Measurements from ENCODE around the gene FGFRL1.

DNA sequence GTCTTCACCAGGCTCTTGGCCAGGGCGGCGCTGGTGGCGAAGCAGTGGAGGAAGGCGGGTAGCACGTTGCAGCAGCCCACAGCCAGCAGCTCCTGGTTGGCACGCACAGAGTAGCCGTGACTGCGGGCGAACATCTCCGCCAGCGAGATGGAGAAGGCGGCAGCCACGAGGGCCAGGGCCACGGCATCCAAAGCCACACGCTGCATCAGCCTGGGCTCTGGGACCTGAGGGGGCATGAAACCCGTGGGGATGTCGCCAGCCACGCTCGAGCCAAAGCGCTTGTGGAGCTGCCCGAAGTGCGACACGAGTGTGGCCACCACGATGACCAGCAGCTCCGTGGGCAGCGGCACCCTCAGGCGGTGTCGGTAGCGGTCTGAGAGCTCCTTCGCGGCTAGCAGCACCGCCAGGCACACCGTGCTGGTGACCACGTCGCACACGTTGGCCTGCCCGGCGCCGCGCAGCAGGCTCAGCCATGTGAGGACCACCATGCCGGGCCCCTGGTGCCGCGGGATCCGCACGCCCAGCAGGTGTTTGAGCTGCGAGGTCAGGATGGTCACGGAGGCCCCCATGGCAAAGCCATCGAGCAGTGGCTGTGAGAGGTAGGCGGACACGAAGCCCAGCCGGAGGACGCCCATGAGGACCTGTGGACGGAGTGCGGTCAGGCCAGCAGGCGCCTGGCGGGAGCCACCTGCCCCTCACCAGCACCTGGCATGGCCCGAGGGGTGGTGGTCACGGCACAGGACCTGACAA, 21.5 kb upstream of the FGFRL1 start:
- TF ChIP-seq TCF12 (IDR thresholded peaks at IDR 0.05; ENCODE audit: low read depth) (no peak), CEBPB (IDR thresholded peaks at IDR 0.05) (no peak), NFIC (IDR thresholded peaks at IDR 0.05) (no peak)
